OCI-LY7 (cell line): ENCODE data around the gene RAB8A. TPM values are rescaled to one million over a fixed set of nuclear protein-coding genes. Genes with fewer than 3 reads are reported as not detected.

Source experiments
- BruUV-seq: library from RNA; stranded (reverse); fragments of 400-500 nt; replicated peaks from 2 replicates; lab custom pipeline; 2021; lab: Mats Ljungman, UMichigan
- CTCF ChIA-PET: fragments of 300-600 bp; sonication (Branson Sonifier 250); formaldehyde crosslinking; loops from one replicate; lab custom pipeline; 2022; ENCODE audit warnings: antibody characterized with exemption; ENCODE audit not compliant: unreplicated experiment; lab: Charles Lee
- POLR2A ChIA-PET: fragments of 300-600 bp; sonication (Branson Sonifier 250); formaldehyde crosslinking; loops from one replicate; lab custom pipeline; 2022; ENCODE audit warnings: antibody characterized with exemption; lab: Charles Lee
- DNase-seq: peaks from one replicate; pipeline ENCODE4 v3.0.0-alpha.2; 2015; ENCODE audit warnings: low spot score
- H2AFZ ChIP-seq: fragments of 200-600 bp; sonication (generic), shearing (Covaris generic); 2 replicates; pipeline ENCODE4 v1.6.1; 2014; ENCODE audit warnings: mild to moderate bottlenecking, antibody characterized with exemption, low read length, moderate library complexity
- H3K27ac ChIP-seq: fragments of 200-600 bp; sonication (generic); 2 replicates; pipeline ENCODE4 v1.5.1; 2014; ENCODE audit warnings: mixed run types, low read depth, mild to moderate bottlenecking, moderate library complexity, low read length, inconsistent platforms; ENCODE audit not compliant: poor library complexity, severe bottlenecking
- H3K36me3 ChIP-seq: fragments of 200-600 bp; sonication (generic); 2 replicates; pipeline ENCODE4 v1.6.1; 2014; ENCODE audit warnings: mild to moderate bottlenecking, antibody characterized with exemption, low read length, moderate library complexity, mixed read lengths; ENCODE audit not compliant: insufficient read depth
- H3K4me1 ChIP-seq: fragments of 200-600 bp; sonication (generic); 2 replicates; pipeline ENCODE4 v1.5.1; 2014; ENCODE audit warnings: mild to moderate bottlenecking, low read length; ENCODE audit not compliant: insufficient read depth, poor library complexity, severe bottlenecking
- H3K4me2 ChIP-seq: fragments of 200-600 bp; sonication (generic); 2 replicates; pipeline ENCODE4 v1.6.1; 2014; ENCODE audit warnings: mild to moderate bottlenecking, low read length
- H3K4me3 ChIP-seq: fragments of 200-600 bp; sonication (generic); 2 replicates; pipeline ENCODE4 v1.5.1; 2014; ENCODE audit warnings: mild to moderate bottlenecking, low read depth, low read length; ENCODE audit not compliant: poor library complexity, severe bottlenecking
- H3K79me2 ChIP-seq: fragments of 200-600 bp; sonication (generic); 2 replicates; pipeline ENCODE4 v1.6.1; 2016; ENCODE audit warnings: low read depth, mild to moderate bottlenecking, low read length, moderate library complexity, mixed read lengths; ENCODE audit not compliant: insufficient read depth
- H3K9me2 ChIP-seq: fragments of 200-600 bp; sonication (generic); 2 replicates; pipeline ENCODE4 v1.6.1; 2016; ENCODE audit warnings: mild to moderate bottlenecking, low read length, mixed read lengths; ENCODE audit not compliant: insufficient read depth
- H3K9me3 ChIP-seq: fragments of 200-600 bp; sonication (generic); 2 replicates; pipeline ENCODE4 v1.6.1; 2014; ENCODE audit warnings: mild to moderate bottlenecking, mixed run types, low read length, mixed read lengths
- H4K20me1 ChIP-seq: fragments of 200-600 bp; sonication (generic); 2 replicates; pipeline ENCODE4 v1.6.1; 2014; ENCODE audit warnings: mild to moderate bottlenecking, antibody characterized with exemption, low read length, moderate library complexity, mixed read lengths; ENCODE audit not compliant: insufficient read depth
- EZH2phosphoT487 ChIP-seq: fragments of 200-600 bp; sonication (generic); IDR thresholded peaks from 2 replicates; pipeline ENCODE4 v1.6.1; 2018; ENCODE audit warnings: low read depth, borderline replicate concordance, mild to moderate bottlenecking, mixed run types, antibody characterized with exemption, low read length, moderate library complexity, mixed read lengths
- intact Hi-C: fragments of 100-400 bp; cut with micrococcal nuclease; formaldehyde crosslinking; loops from one replicate; pipeline ENCODE4 v1.10.0; 2022; ENCODE audit not compliant: unreplicated experiment
- total RNA-seq, 2 experiments: library from RNA; depleted of rRNA in 1 of 2; stranded (reverse); fragments of >200 nt in 1 of 2; shearing (Covaris generic) in 1 of 2; gene quantifications; 2 replicates each; pipeline ENCODE4 v1.2.3, GENCODE V29; 2014 to 2022
- TF ChIP-seq, protein P1 (sequence below): fragments of 200-600 bp; sonication (generic); conservative IDR thresholded peaks from 2 replicates; pipeline ENCODE4 v1.5.1; 2014; ENCODE audit warnings: mild to moderate bottlenecking, antibody characterized with exemption, low read length, moderate library complexity, mixed read lengths

The RAB8A gene
- total RNA-seq, 2 experiments from 2014 or later, result 64.9 to 124 TPM

DNA sequence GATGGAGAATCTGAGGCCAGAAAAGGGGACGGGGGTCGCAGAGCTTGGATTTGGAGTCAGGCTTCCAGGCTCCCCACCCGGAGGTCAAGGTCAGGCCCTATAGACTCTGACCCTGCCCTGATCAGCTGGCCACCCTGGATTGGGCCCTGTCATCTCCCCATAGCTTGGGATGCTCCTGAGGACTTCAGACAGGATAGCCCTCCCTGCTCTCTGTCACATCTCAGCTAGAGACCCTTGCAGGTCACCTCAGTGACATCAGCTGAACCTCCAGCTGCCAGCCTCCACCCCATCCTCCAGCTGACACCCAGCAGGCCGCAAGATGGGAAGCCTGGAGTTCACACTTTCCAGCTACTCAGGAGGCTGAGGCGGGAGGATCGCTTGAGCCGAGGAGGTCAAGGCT, 38.2 kb upstream of the RAB8A start:
- POLR2A ChIA-PET, result interaction anchor here (0.6 to 1.2 kb wide), 2 partner anchors 44 to 316 kb away, joined by 3 to 4 read pairs; no protein-coding TSS in a partner anchor
- CTCF ChIA-PET, result no interaction called here
- Histone ChIP-seq H3K9me2 (no peaks in the 10 kb centered on the region), H3K4me1 (peaks cover 54% of the 10 kb centered on the region), H4K20me1 (no peaks in the 10 kb centered on the region), H3K4me2 (no peak overlapping the region), H2AFZ (no peak overlapping the region), H3K79me2 (peaks cover 18% of the 10 kb centered on the region; the same call in 1 of the 2 replicates), H3K9me3 (no peaks in the 10 kb centered on the region), H3K27ac (no peak overlapping the region), H3K4me3 (no peak overlapping the region), H3K36me3 (no peaks in the 10 kb centered on the region)
- DNase-seq, result no peak
- intact Hi-C loops, result loop anchor here (10.0 kb wide), 1 partner anchor 371 kb away; no protein-coding TSS in a partner anchor
- BruUV-seq, result no TSS peak
- no peak for TF ChIP-seq EZH2phosphoT487
- TF ChIP-seq, protein P1, sequence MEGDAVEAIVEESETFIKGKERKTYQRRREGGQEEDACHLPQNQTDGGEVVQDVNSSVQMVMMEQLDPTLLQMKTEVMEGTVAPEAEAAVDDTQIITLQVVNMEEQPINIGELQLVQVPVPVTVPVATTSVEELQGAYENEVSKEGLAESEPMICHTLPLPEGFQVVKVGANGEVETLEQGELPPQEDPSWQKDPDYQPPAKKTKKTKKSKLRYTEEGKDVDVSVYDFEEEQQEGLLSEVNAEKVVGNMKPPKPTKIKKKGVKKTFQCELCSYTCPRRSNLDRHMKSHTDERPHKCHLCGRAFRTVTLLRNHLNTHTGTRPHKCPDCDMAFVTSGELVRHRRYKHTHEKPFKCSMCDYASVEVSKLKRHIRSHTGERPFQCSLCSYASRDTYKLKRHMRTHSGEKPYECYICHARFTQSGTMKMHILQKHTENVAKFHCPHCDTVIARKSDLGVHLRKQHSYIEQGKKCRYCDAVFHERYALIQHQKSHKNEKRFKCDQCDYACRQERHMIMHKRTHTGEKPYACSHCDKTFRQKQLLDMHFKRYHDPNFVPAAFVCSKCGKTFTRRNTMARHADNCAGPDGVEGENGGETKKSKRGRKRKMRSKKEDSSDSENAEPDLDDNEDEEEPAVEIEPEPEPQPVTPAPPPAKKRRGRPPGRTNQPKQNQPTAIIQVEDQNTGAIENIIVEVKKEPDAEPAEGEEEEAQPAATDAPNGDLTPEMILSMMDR, result no peak

DNA sequence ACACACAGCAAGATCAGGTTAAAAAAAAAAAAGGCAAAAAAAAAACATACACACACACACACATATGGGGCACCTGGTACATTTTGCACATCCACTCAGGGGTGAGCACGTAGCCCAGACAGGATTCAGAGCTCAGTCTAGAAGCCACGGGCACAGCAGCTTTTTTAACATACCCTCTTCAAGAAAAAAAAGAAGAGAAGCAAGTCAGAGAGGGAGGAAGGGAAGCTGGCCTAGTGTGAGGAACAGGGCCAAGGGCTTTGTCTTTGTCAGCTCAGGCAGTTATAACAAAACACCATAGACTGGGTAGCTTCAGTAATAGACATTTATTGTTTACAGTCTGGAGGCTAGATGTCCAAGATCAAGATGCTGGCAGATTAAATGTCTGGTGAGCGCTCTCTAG, 37.7 kb upstream of the RAB8A start:
- CTCF ChIA-PET, result no interaction called here
- H3K9me2 ChIP-seq, result no peaks in the 10 kb centered on the region
- peaks cover 19% of the 10 kb centered on the region; the same call in 1 of the 2 replicates for H3K79me2 ChIP-seq
- POLR2A ChIA-PET, result interaction anchor here (0.6 to 1.4 kb wide), 4 partner anchors 44 to 509 kb away, joined by 3 to 5 read pairs (median 4); no protein-coding TSS in a partner anchor
- no peak overlapping the region for H3K4me3 ChIP-seq
- no peaks in the 10 kb centered on the region for H3K9me3 ChIP-seq
- H4K20me1 ChIP-seq, result peaks cover under 1% of the 10 kb centered on the region
- peak overlapping the region; percentile 33 for H3K27ac ChIP-seq
- H3K4me1 ChIP-seq, result peaks cover 59% of the 10 kb centered on the region
- peak; percentile 31 for DNase-seq
- no peak for TF ChIP-seq EZH2phosphoT487
- TF ChIP-seq, protein P1, result no peak
- peak overlapping the region; percentile 5; the same call in 1 of the 2 replicates for H3K4me2 ChIP-seq
- BruUV-seq, result no TSS peak
- intact Hi-C loops, result loop anchor here (10.0 kb wide), 1 partner anchor 371 kb away; no protein-coding TSS in a partner anchor
- no peak overlapping the region for H2AFZ ChIP-seq
- H3K36me3 ChIP-seq, result no peaks in the 10 kb centered on the region
